Measurements from ENCODE around the gene OTOA.
"Not testable (repeated sequence)": the region's sequence is repeated elsewhere in the genome, so short reads cannot be mapped to it uniquely, and the experiment has no call there.

GRCh38 chr16:21769284-21769683 is 105.5 kb downstream of the OTOA start:
- TF ChIP-seq, protein P1, sequence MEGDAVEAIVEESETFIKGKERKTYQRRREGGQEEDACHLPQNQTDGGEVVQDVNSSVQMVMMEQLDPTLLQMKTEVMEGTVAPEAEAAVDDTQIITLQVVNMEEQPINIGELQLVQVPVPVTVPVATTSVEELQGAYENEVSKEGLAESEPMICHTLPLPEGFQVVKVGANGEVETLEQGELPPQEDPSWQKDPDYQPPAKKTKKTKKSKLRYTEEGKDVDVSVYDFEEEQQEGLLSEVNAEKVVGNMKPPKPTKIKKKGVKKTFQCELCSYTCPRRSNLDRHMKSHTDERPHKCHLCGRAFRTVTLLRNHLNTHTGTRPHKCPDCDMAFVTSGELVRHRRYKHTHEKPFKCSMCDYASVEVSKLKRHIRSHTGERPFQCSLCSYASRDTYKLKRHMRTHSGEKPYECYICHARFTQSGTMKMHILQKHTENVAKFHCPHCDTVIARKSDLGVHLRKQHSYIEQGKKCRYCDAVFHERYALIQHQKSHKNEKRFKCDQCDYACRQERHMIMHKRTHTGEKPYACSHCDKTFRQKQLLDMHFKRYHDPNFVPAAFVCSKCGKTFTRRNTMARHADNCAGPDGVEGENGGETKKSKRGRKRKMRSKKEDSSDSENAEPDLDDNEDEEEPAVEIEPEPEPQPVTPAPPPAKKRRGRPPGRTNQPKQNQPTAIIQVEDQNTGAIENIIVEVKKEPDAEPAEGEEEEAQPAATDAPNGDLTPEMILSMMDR (IDR thresholded peaks at IDR 0.05; ENCODE audit: low read length) = not testable (repeated sequence)
- not testable (repeated sequence) for TF ChIP-seq EZH2 (IDR thresholded peaks at IDR 0.05; ENCODE audit: borderline replicate concordance, low read length)

All from OCI-LY1 (cell line).